Neutrophil (primary cell): Measurements from ENCODE around the gene MOV10.

ENCODE experiments used
- H3K27ac ChIP-seq: fragments of 200-600 bp; sonication (generic); 2 replicates; pipeline ENCODE4 v1.5.1; 2016; ENCODE audit warnings: mild to moderate bottlenecking, moderate library complexity
- H3K27me3 ChIP-seq: fragments of 200-600 bp; sonication (generic); 2 replicates; pipeline ENCODE4 v1.6.0; 2016; ENCODE audit warnings: mild to moderate bottlenecking
- H3K36me3 ChIP-seq: fragments of 200-600 bp; sonication (generic); 2 replicates; pipeline ENCODE4 v1.5.1; 2017
- H3K4me1 ChIP-seq, 2 experiments: fragments of 200-600 bp in 1 of 2; sonication (generic) in 1 of 2; 1 replicate in 1 of 2; 2 replicates in 1 of 2; pipeline versions ENCODE4 v1.5.1 to v1.6.1; 2013 to 2016; ENCODE audit warnings: low read depth in 1 of 2, low read length in 1 of 2, mild to moderate bottlenecking in 1 of 2, moderate library complexity in 1 of 2; ENCODE audit not compliant: control insufficient read depth in 1 of 2, insufficient read depth in 1 of 2
- H3K4me3 ChIP-seq, 2 experiments: fragments of 200-600 bp in 1 of 2; sonication (generic) in 1 of 2; 1 replicate in 1 of 2; 2 replicates in 1 of 2; pipeline ENCODE4 v1.5.1; 2013 to 2016; ENCODE audit warnings: low read depth in 1 of 2, low read length in 1 of 2, mild to moderate bottlenecking in 1 of 2, moderate library complexity in 1 of 2
- H3K9me3 ChIP-seq: fragments of 200-600 bp; sonication (generic); 2 replicates; pipeline ENCODE4 v1.5.1; 2016
- CTCF ChIP-seq: fragments of 200-600 bp; sonication (generic); IDR thresholded peaks from 2 replicates; pipeline ENCODE4 v1.5.1; 2016; ENCODE audit warnings: antibody characterized with exemption

The MOV10 gene

GRCh38 chr1:112699425-112700144, 25.1 kb downstream of the MOV10 start:
- Histone ChIP-seq H3K27me3 (peaks cover 26% of the 10 kb centered on the region), H3K4me3 (no peak overlapping the region), H3K36me3 (no peaks in the 10 kb centered on the region), H3K27ac (no peak overlapping the region), H3K4me1 (no peaks in the 10 kb centered on the region), H3K9me3 (no peaks in the 10 kb centered on the region)
- TF ChIP-seq CTCF, result no peak

- TF ChIP-seq CTCF, result no peak
- Histone ChIP-seq H3K27me3 (peaks cover 36% of the 10 kb centered on the region), H3K27ac (no peak overlapping the region), H3K4me1 (no peaks in the 10 kb centered on the region), H3K36me3 (no peaks in the 10 kb centered on the region), H3K4me3 (no peak overlapping the region), H3K9me3 (no peaks in the 10 kb centered on the region)
Observed at GRCh38 chr1:112700290-112701226, 26.1 kb downstream of the MOV10 start.

- H3K9me3 ChIP-seq, result no peaks in the 10 kb centered on the region
- H3K27me3 ChIP-seq, result peaks cover 45% of the 10 kb centered on the region
- peaks cover 0 to under 1% of the 10 kb centered on the region in 2 experiments for H3K4me1 ChIP-seq
- H3K4me3 ChIP-seq, result no peak overlapping the region
- H3K36me3 ChIP-seq, result no peaks in the 10 kb centered on the region
- H3K27ac ChIP-seq, result no peak overlapping the region
- no peak for TF ChIP-seq CTCF
Observed at GRCh38 chr1:112701227-112702066, 27.0 kb downstream of the MOV10 start.

- Histone ChIP-seq H3K4me1 (peaks cover 4 to 5% of the 10 kb centered on the region in 2 experiments), H3K27ac (no peak overlapping the region), H3K9me3 (no peaks in the 10 kb centered on the region), H3K4me3 (no peak overlapping the region), H3K27me3 (peaks cover 51% of the 10 kb centered on the region), H3K36me3 (no peaks in the 10 kb centered on the region)
- TF ChIP-seq CTCF, result no peak
Observed at GRCh38 chr1:112702067-112702395, 27.6 kb downstream of the MOV10 start.
